GM23338 (cell line): Measurements from ENCODE around the gene RFX3. TPM values are rescaled to one million over a fixed set of nuclear protein-coding genes. Genes with fewer than 3 reads are reported as not detected.

Experiments
- ATAC-seq: fragments of 200-7000 bp; cut with Tn5 transposase; 3 replicates; pipeline ENCODE4 v1.9.1; 2020
- DNase-seq: peaks from one replicate; pipeline ENCODE4 v3.0.0-alpha.2; 2015; ENCODE audit warnings: low spot score
- H2AFZ ChIP-seq: fragments of 200-600 bp; sonication (generic); 2 replicates; pipeline ENCODE4 v1.8.0; 2016; ENCODE audit warnings: antibody characterized with exemption, mild to moderate bottlenecking, moderate library complexity
- H3F3A ChIP-seq: fragments of 200-600 bp; sonication (generic); replicated peaks from 2 replicates; pipeline ENCODE4 v1.8.0; 2017; ENCODE audit warnings: antibody characterized with exemption, mixed run types, low read depth
- H3K27ac ChIP-seq: fragments of 200-600 bp; sonication (generic); 2 replicates; pipeline ENCODE4 v1.6.1; 2016; ENCODE audit warnings: low read depth
- H3K27me3 ChIP-seq: fragments of 200-600 bp; sonication (generic); 2 replicates; pipeline ENCODE4 v1.8.0; 2016; ENCODE audit warnings: mild to moderate bottlenecking, mixed run types, moderate library complexity; ENCODE audit not compliant: insufficient read depth
- H3K36me3 ChIP-seq: fragments of 200-600 bp; sonication (generic); 2 replicates; pipeline ENCODE4 v1.8.0; 2016; ENCODE audit warnings: mild to moderate bottlenecking; ENCODE audit not compliant: insufficient read depth
- H3K4me1 ChIP-seq: fragments of 200-600 bp; sonication (generic); 2 replicates; pipeline ENCODE4 v1.8.0; 2016; ENCODE audit warnings: mild to moderate bottlenecking, moderate library complexity; ENCODE audit not compliant: insufficient read depth
- H3K4me2 ChIP-seq: fragments of 200-600 bp; sonication (generic); 2 replicates; pipeline ENCODE4 v1.7.1; 2017; ENCODE audit warnings: mixed run types
- H3K4me3 ChIP-seq: fragments of 200-600 bp; sonication (generic); 2 replicates; pipeline ENCODE4 v1.6.1; 2016; ENCODE audit warnings: mixed run types
- H3K79me2 ChIP-seq: fragments of 200-600 bp; sonication (generic); replicated peaks from 2 replicates; pipeline ENCODE4 v1.8.0; 2017; ENCODE audit warnings: mild to moderate bottlenecking; ENCODE audit not compliant: insufficient read depth
- H3K9me2 ChIP-seq: fragments of 200-600 bp; sonication (generic); 2 replicates; pipeline ENCODE4 v1.8.0; 2017; ENCODE audit not compliant: insufficient read depth
- H4K20me1 ChIP-seq: fragments of 200-600 bp; sonication (generic); replicated peaks from 2 replicates; pipeline ENCODE4 v1.8.0; 2017; ENCODE audit warnings: mild to moderate bottlenecking; ENCODE audit not compliant: insufficient read depth
- H3K27ac Mint-ChIP-seq: 2 replicates; pipeline ENCODE4 v1.8.0; 2020; ENCODE audit warnings: inconsistent platforms, mild to moderate bottlenecking, moderate library complexity, mixed read lengths
- H3K27me3 Mint-ChIP-seq: 3 replicates; pipeline ENCODE4 v1.8.0; 2022; ENCODE audit warnings: low read depth, mild to moderate bottlenecking, moderate library complexity, mixed read lengths, inconsistent platforms; ENCODE audit not compliant: insufficient read depth, poor library complexity
- H3K36me3 Mint-ChIP-seq: 3 replicates; pipeline ENCODE4 v1.8.0; 2021; ENCODE audit warnings: low read depth, mild to moderate bottlenecking, inconsistent platforms, moderate library complexity, mixed read lengths
- H3K4me1 Mint-ChIP-seq: 3 replicates; pipeline ENCODE4 v1.8.0; 2020; ENCODE audit warnings: mild to moderate bottlenecking, inconsistent platforms, mixed read lengths
- H3K4me3 Mint-ChIP-seq: 3 replicates; pipeline ENCODE4 v1.8.0; 2021; ENCODE audit warnings: moderate library complexity, mild to moderate bottlenecking, inconsistent platforms, mixed read lengths
- H3K9me3 Mint-ChIP-seq: 3 replicates; pipeline ENCODE4 v1.8.0; 2020; ENCODE audit warnings: moderate library complexity, mild to moderate bottlenecking, inconsistent platforms, mixed read lengths
- CREB1 ChIP-seq: fragments of 250-450 bp; sonication (Bioruptor Pico); IDR thresholded peaks from 2 replicates; pipeline ENCODE4 v1.5.0; 2020; ENCODE audit warnings: low read depth, mild to moderate bottlenecking, moderate library complexity
- CTCF ChIP-seq, 2 experiments: fragments of 200-600 bp in 1 of 2; sonication (generic) in 1 of 2; conservative IDR thresholded peaks; 2 replicates each; pipeline versions ENCODE4 v1.5.1 to v1.6.1; 2016 to 2017; ENCODE audit warnings: antibody characterized with exemption in 2 of 2, low read depth in 2 of 2, mild to moderate bottlenecking in 2 of 2, moderate library complexity in 1 of 2
- EZH2 ChIP-seq: fragments of 200-600 bp; sonication (generic); IDR thresholded peaks from one replicate; pipeline ENCODE4 v1.8.0; 2017; ENCODE audit warnings: antibody characterized with exemption, mild to moderate bottlenecking, low read depth; ENCODE audit not compliant: unreplicated experiment
- EZH2phosphoT487 ChIP-seq: fragments of 200-600 bp; sonication (generic); IDR thresholded peaks from one replicate; pipeline ENCODE4 v1.8.1; 2018; ENCODE audit warnings: antibody characterized with exemption; ENCODE audit not compliant: unreplicated experiment
- POLR2AphosphoS5 ChIP-seq: IDR thresholded peaks from 2 replicates; pipeline ENCODE4 v1.6.1; 2016; ENCODE audit warnings: antibody characterized with exemption, low read depth
- ZNF331 ChIP-seq: fragments of 250-450 bp; sonication (Bioruptor Pico); IDR thresholded peaks from 2 replicates; pipeline ENCODE4 v1.5.0; 2020; ENCODE audit warnings: low read depth, mild to moderate bottlenecking, moderate library complexity
- ZNF462 ChIP-seq: fragments of 250-450 bp; sonication (Bioruptor Pico); IDR thresholded peaks from 2 replicates; pipeline ENCODE4 v1.5.0; 2020; ENCODE audit warnings: mild to moderate bottlenecking, moderate library complexity
- polyA plus RNA-seq: library from polyadenylated mRNA; unstranded; fragments of >200 nt; fragmentation: Nextera tagmentation; extraction: Ambion mirVana; gene quantifications from 2 replicates; pipeline ENCODE4 v1.2.1, GENCODE V29; 2016
- total RNA-seq: library from RNA; depleted of rRNA; stranded (reverse); fragments of >200 nt; shearing (Covaris generic); gene quantifications from 2 replicates; pipeline ENCODE4 v1.2.3, GENCODE V29; 2014

Gene RFX3
- total and polyA plus RNA-seq, 2 experiments from 2014 or later = 9.8 to 22.1 TPM

GRCh38 chr9:3251309-3251708, 274.5 kb downstream of the RFX3 start:
- H3K27ac Mint-ChIP-seq = no peak overlapping the region

GRCh38 chr9:3250741-3251140, 275.1 kb downstream of the RFX3 start:
- no peaks in the 10 kb centered on the region for H3K36me3 ChIP-seq
- ATAC-seq (no peak), DNase-seq (no peak)
- no peaks in the 10 kb centered on the region for H3K79me2 ChIP-seq
- Mint-ChIP-seq H3K4me3 (no peak overlapping the region), H3K27me3 (peaks cover 4% of the 10 kb centered on the region), H3K4me1 (no peaks in the 10 kb centered on the region), H3K27ac (no peak overlapping the region), H3K36me3 (peaks cover 7% of the 10 kb centered on the region; the same call in 1 of the 3 replicates), H3K9me3 (no peaks in the 10 kb centered on the region)
- no peak overlapping the region for H3K27ac ChIP-seq
- no peaks in the 10 kb centered on the region for H3K27me3 ChIP-seq
- no peak overlapping the region for H2AFZ ChIP-seq
- H3K4me2 ChIP-seq = no peak overlapping the region
- TF ChIP-seq ZNF331 (CRISPR knock-in tag) (no peak), EZH2phosphoT487 (no peak), EZH2 (no peak), CREB1 (CRISPR knock-in tag) (no peak), POLR2AphosphoS5 (no peak)
- peaks cover 11% of the 10 kb centered on the region; the same call in 1 of the 2 replicates for H3K4me1 ChIP-seq
- no peaks in the 10 kb centered on the region for H4K20me1 ChIP-seq
- H3K9me2 ChIP-seq = no peaks in the 10 kb centered on the region
- no peak overlapping the region for H3K4me3 ChIP-seq
- no peaks in the 10 kb centered on the region for H3F3A ChIP-seq

More at GRCh38 chr9:3251309-3251708, 274.5 kb downstream of the RFX3 start:
- H3K4me1 ChIP-seq = peaks cover 11% of the 10 kb centered on the region; the same call in 1 of the 2 replicates
- no peaks in the 10 kb centered on the region for H3K36me3 ChIP-seq
- no peaks in the 10 kb centered on the region for H3K9me3 Mint-ChIP-seq
- H3K4me3 Mint-ChIP-seq = no peak overlapping the region
- H3K27ac ChIP-seq = no peak overlapping the region
- H3K79me2 ChIP-seq = no peaks in the 10 kb centered on the region
- peaks cover 4% of the 10 kb centered on the region for H3K27me3 Mint-ChIP-seq
- TF ChIP-seq ZNF331 (CRISPR knock-in tag) = no peak
- H2AFZ ChIP-seq = no peak overlapping the region
- DNase-seq (no peak), ATAC-seq (no peak)
- H3K9me2 ChIP-seq = no peaks in the 10 kb centered on the region
- H3K4me1 Mint-ChIP-seq = no peaks in the 10 kb centered on the region
- H3F3A ChIP-seq = no peaks in the 10 kb centered on the region
- no peak overlapping the region for H3K4me2 ChIP-seq
- H3K27me3 ChIP-seq = no peaks in the 10 kb centered on the region
- no peaks in the 10 kb centered on the region for H4K20me1 ChIP-seq
- H3K4me3 ChIP-seq = no peak overlapping the region
- peaks cover 8% of the 10 kb centered on the region; the same call in 2 of the 3 replicates for H3K36me3 Mint-ChIP-seq

GRCh38 chr9:3247211-3247610, 278.6 kb downstream of the RFX3 start:
- H3K4me1 ChIP-seq = peaks cover 11% of the 10 kb centered on the region; the same call in 1 of the 2 replicates
- peaks cover 3% of the 10 kb centered on the region; the same call in 1 of the 3 replicates for H3K4me1 Mint-ChIP-seq
- no peaks in the 10 kb centered on the region for H3K27me3 ChIP-seq
- no peaks in the 10 kb centered on the region for H4K20me1 ChIP-seq
- peaks cover 6% of the 10 kb centered on the region; the same call in 1 of the 3 replicates for H3K36me3 Mint-ChIP-seq
- no peak overlapping the region for H3K4me2 ChIP-seq
- H3K27ac ChIP-seq = no peak overlapping the region
- DNase-seq (no peak), ATAC-seq (no peak)
- no peak overlapping the region for H3K4me3 ChIP-seq
- H3K36me3 ChIP-seq = no peaks in the 10 kb centered on the region
- H3F3A ChIP-seq = no peaks in the 10 kb centered on the region
- no peak overlapping the region for H3K27ac Mint-ChIP-seq
- H3K4me3 Mint-ChIP-seq = no peak overlapping the region
- H3K27me3 Mint-ChIP-seq = peaks cover 2% of the 10 kb centered on the region
- H2AFZ ChIP-seq = no peak overlapping the region
- no peaks in the 10 kb centered on the region for H3K79me2 ChIP-seq
- H3K9me3 Mint-ChIP-seq = no peaks in the 10 kb centered on the region
- H3K9me2 ChIP-seq = no peaks in the 10 kb centered on the region
- no peak for TF ChIP-seq ZNF331 (CRISPR knock-in tag)
- TF ChIP-seq ZNF462 (CRISPR knock-in tag) = no peak
- no peak for TF ChIP-seq EZH2
- TF ChIP-seq CTCF (conservative IDR thresholded peaks at IDR 0.05; ENCODE audit: low read depth in 2 of 2) = no peak
- TF ChIP-seq POLR2AphosphoS5 = no peak
- TF ChIP-seq EZH2phosphoT487 = no peak
